Lower leg skin (tissue), 3 donors: ENCODE data around the gene APBA2.

Experiments used
- POLR2A ChIP-seq, 2 donors: fragments of 450-650 bp; IDR thresholded peaks; one replicate each; pipeline ENCODE4 v1.6.1; 2016 to 2017; ENCODE audit warnings: antibody characterized with exemption in 2 of 2, mild to moderate bottlenecking in 1 of 2, moderate library complexity in 1 of 2
- TF ChIP-seq, protein P1 (sequence below), 3 donors: fragments of 450-650 bp; IDR thresholded peaks; one replicate each; pipeline ENCODE4 v1.5.1; 2016; ENCODE audit warnings: antibody characterized with exemption in 3 of 3, mild to moderate bottlenecking in 3 of 3, moderate library complexity in 2 of 3

DNA sequence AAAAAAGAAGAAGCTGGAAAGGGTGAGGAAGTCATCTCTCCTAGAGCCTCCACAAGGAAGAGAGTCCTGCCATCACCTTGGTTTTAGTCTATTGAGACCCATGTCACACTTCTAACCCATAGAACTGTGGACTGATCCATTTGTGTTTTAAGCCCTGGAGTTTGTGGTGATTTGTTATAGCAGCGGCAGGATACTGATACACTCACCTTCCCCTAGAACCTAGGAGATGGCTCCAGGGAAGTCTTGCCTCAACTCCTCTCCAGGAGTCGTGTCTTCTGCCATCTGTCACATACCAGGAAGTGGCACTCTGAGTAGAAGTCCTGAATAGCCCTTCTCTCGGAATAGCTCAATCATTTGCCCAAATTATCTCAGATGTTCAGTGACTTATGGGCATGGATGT, 14.6 kb upstream of the APBA2 start:
- TF ChIP-seq, protein P1, sequence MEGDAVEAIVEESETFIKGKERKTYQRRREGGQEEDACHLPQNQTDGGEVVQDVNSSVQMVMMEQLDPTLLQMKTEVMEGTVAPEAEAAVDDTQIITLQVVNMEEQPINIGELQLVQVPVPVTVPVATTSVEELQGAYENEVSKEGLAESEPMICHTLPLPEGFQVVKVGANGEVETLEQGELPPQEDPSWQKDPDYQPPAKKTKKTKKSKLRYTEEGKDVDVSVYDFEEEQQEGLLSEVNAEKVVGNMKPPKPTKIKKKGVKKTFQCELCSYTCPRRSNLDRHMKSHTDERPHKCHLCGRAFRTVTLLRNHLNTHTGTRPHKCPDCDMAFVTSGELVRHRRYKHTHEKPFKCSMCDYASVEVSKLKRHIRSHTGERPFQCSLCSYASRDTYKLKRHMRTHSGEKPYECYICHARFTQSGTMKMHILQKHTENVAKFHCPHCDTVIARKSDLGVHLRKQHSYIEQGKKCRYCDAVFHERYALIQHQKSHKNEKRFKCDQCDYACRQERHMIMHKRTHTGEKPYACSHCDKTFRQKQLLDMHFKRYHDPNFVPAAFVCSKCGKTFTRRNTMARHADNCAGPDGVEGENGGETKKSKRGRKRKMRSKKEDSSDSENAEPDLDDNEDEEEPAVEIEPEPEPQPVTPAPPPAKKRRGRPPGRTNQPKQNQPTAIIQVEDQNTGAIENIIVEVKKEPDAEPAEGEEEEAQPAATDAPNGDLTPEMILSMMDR (IDR thresholded peaks at IDR 0.05), result no peak
- TF ChIP-seq POLR2A (IDR thresholded peaks at IDR 0.05), result no peak
